DND-41 (cell line): ENCODE data around the gene ICAM2.

ENCODE experiments used
- ATAC-seq: fragments of 200-7000 bp; cut with Tn5 transposase; 3 replicates; pipeline ENCODE4 v1.9.1; 2021; ENCODE audit warnings: low read depth; ENCODE audit not compliant: insufficient read depth
- DNase-seq: peaks from one replicate; pipeline ENCODE4 v3.0.0-alpha.2; 2020
- H2AFZ ChIP-seq: 2 replicates; pipeline ENCODE4 v1.6.0; 2012; ENCODE audit warnings: low read depth, low read length
- H3K27ac ChIP-seq: 2 replicates; pipeline ENCODE4 v1.5.1; 2012; ENCODE audit warnings: low read length, inconsistent platforms
- H3K27me3 ChIP-seq: fragments of 200-600 bp; sonication (generic); 2 replicates; pipeline ENCODE4 v1.6.0; 2012; ENCODE audit warnings: low read length, mild to moderate bottlenecking, inconsistent platforms; ENCODE audit not compliant: insufficient read depth, poor library complexity
- H3K36me3 ChIP-seq: 2 replicates; pipeline ENCODE4 v1.5.1; 2012; ENCODE audit warnings: low read length, inconsistent platforms; ENCODE audit not compliant: insufficient read depth
- H3K4me1 ChIP-seq: 2 replicates; pipeline ENCODE4 v1.5.1; 2012; ENCODE audit warnings: mild to moderate bottlenecking, low read length; ENCODE audit not compliant: insufficient read depth
- H3K4me2 ChIP-seq: 2 replicates; pipeline ENCODE4 v1.6.0; 2012; ENCODE audit warnings: mild to moderate bottlenecking, moderate library complexity, low read length, inconsistent platforms; ENCODE audit not compliant: insufficient read depth
- H3K4me3 ChIP-seq, 2 experiments: fragments of 200-600 bp in 1 of 2; shearing (Covaris generic) in 1 of 2; 2 replicates each; pipeline ENCODE4 v1.5.1; 2012 to 2016; ENCODE audit warnings: inconsistent platforms in 2 of 2, low read length in 2 of 2, mild to moderate bottlenecking in 2 of 2, low read depth in 1 of 2, moderate library complexity in 1 of 2
- H3K79me2 ChIP-seq: 2 replicates; pipeline ENCODE4 v1.6.0; 2012; ENCODE audit warnings: low read length, inconsistent platforms; ENCODE audit not compliant: insufficient read depth
- H3K9ac ChIP-seq: 2 replicates; pipeline ENCODE4 v1.6.0; 2012; ENCODE audit warnings: low read depth, mild to moderate bottlenecking, inconsistent platforms, low read length, moderate library complexity
- H3K9me3 ChIP-seq: 2 replicates; pipeline ENCODE4 v1.5.1; 2012; ENCODE audit warnings: low read length, moderate library complexity, mild to moderate bottlenecking, inconsistent platforms; ENCODE audit not compliant: insufficient read depth, severe bottlenecking
- H4K20me1 ChIP-seq: 2 replicates; pipeline ENCODE4 v1.6.0; 2012; ENCODE audit warnings: low read length; ENCODE audit not compliant: insufficient read depth
- EZH2 ChIP-seq: IDR thresholded peaks from 3 replicates; pipeline ENCODE4 v1.6.1; 2012; ENCODE audit warnings: borderline replicate concordance, low read depth, mild to moderate bottlenecking, moderate library complexity, low read length, inconsistent platforms; ENCODE audit not compliant: severe bottlenecking
- TF ChIP-seq, protein P1 (sequence below): IDR thresholded peaks from 2 replicates; pipeline ENCODE4 v1.5.1; 2012; ENCODE audit warnings: borderline replicate concordance, low read length, moderate library complexity, mild to moderate bottlenecking; ENCODE audit not compliant: poor library complexity, severe bottlenecking; ENCODE audit errors: extremely low read depth

ICAM2 gene

DNA sequence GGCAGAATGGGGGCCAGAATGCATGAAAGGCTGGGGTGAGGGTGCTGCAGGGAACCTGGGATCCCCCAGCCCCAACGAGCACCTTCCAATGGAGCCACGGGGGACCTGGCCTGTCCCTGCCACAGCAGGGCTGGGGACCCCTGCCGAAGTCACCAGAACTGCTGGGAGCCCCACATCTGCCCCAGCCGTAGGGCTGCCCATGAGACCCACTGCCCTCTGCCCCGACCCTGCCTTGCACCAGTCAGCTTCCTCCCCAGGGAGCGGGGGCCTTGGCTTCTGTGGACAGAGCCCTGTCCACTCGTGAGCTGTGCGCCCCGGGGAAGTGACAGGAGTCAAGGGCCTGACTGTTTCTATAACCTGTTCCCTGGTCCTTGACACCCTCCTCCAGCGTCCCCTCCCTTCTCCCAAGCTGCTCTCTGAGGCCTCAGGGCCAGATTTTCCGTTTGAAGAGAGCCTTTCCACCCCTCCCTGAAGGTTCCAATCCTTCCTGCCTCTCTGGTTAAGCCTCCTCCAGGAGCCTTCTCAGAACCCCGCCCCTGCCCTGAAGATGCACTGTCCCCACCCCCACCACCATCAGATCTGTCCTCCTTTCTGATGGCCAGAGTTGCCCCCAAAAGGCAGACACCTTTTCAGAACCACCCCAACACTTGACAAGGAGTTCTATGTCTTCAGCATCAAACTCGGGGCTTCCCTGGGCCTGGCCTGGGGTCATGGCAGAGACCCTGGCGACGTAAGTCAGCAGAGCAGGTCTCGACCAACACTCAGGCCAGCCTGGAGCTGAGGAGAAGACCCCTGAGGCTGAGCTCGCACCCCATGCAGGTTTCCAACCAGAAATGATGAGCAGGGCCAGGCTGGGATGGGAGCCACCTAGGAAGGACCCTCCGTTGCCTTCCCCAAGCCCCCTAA is 33.0 kb downstream of the ICAM2 start:
- no peak for TF ChIP-seq EZH2
- TF ChIP-seq, protein P1, sequence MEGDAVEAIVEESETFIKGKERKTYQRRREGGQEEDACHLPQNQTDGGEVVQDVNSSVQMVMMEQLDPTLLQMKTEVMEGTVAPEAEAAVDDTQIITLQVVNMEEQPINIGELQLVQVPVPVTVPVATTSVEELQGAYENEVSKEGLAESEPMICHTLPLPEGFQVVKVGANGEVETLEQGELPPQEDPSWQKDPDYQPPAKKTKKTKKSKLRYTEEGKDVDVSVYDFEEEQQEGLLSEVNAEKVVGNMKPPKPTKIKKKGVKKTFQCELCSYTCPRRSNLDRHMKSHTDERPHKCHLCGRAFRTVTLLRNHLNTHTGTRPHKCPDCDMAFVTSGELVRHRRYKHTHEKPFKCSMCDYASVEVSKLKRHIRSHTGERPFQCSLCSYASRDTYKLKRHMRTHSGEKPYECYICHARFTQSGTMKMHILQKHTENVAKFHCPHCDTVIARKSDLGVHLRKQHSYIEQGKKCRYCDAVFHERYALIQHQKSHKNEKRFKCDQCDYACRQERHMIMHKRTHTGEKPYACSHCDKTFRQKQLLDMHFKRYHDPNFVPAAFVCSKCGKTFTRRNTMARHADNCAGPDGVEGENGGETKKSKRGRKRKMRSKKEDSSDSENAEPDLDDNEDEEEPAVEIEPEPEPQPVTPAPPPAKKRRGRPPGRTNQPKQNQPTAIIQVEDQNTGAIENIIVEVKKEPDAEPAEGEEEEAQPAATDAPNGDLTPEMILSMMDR: no peak
- Histone ChIP-seq H3K27me3 (peaks cover 2% of the 10 kb centered on the region), H3K36me3 (no peaks in the 10 kb centered on the region), H3K4me1 (no peaks in the 10 kb centered on the region), H3K27ac (no peak overlapping the region), H2AFZ (no peak overlapping the region), H3K79me2 (no peaks in the 10 kb centered on the region), H3K9me3 (no peaks in the 10 kb centered on the region), H4K20me1 (no peaks in the 10 kb centered on the region), H3K9ac (no peak overlapping the region), H3K4me2 (no peak overlapping the region), H3K4me3 (no peak overlapping the region)
- DNase-seq: no peak
- ATAC-seq: no peak

DNA sequence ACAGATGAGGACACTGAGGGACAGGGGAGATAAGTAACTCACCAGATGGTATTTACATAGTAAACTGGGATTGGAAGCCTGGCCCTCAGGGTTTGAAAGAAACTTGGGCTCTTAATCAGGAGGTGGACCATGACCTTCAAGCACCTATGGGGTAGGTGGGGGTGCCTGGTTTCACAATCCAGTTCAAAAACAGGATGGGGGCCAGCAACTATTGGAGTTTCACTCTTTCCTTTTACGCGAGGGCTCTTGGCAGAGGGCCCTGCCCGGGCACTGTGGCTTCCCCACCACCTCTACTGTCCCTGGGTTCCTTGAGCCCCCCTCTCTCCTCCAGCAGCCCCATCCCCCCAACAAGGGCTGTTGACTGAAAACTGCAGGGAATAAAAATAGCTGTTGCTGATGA is 33.6 kb downstream of the ICAM2 start:
- no peak overlapping the region for H3K4me2 ChIP-seq
- no peaks in the 10 kb centered on the region for H3K27me3 ChIP-seq
- no peaks in the 10 kb centered on the region for H3K79me2 ChIP-seq
- H3K36me3 ChIP-seq: no peaks in the 10 kb centered on the region
- no peak overlapping the region for H3K9ac ChIP-seq
- no peak overlapping the region for H3K27ac ChIP-seq
- H4K20me1 ChIP-seq: no peaks in the 10 kb centered on the region
- H3K4me1 ChIP-seq: no peaks in the 10 kb centered on the region
- no peak overlapping the region for H2AFZ ChIP-seq
- no peak overlapping the region for H3K4me3 ChIP-seq
- TF ChIP-seq, protein P1: no peak
- TF ChIP-seq EZH2: no peak
- H3K9me3 ChIP-seq: peaks cover 3% of the 10 kb centered on the region
- DNase-seq: no peak
- ATAC-seq: no peak

DNA sequence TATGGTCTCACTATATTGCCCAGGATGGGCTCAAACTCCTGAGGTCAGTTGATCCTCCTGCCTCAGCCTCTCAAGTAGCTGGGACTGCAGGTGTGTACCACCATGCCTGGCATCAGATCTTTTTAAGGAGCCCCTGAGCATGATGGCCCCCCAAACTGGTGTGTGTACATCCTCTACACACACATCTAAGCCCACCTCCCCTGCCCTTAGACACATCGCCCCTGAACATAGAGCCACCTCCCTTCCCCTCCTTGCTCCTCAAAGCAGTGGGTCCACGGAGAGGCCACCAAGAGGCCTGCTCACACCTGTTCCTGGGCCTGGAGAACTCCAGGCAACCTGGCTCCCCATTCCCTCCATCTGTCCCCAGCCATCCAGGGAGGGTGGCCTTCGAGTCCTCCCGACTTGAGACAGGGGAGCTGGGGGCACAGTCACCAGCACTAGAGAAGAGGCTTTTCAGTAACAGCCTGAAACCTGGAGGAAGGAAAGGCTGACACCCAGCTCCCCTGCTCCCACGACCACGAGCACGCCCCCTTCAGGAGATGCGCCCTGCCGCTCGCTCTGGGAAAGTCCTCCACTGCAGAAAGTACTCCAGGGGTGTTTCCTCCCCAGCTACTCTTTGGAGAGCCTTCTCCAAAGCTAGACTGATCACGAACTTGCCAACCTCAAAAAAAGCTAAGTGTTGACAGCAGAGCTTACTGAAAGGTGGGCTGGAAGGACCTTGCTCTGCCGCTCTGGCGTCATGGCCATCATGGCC is 34.9 kb downstream of the ICAM2 start:
- DNase-seq: peak; percentile 17
- Histone ChIP-seq H3K27ac (no peak overlapping the region), H3K27me3 (no peaks in the 10 kb centered on the region), H3K9ac (no peak overlapping the region), H3K36me3 (no peaks in the 10 kb centered on the region), H3K4me3 (no peak overlapping the region), H4K20me1 (no peaks in the 10 kb centered on the region), H2AFZ (no peak overlapping the region), H3K4me1 (no peaks in the 10 kb centered on the region), H3K79me2 (no peaks in the 10 kb centered on the region), H3K4me2 (no peak overlapping the region), H3K9me3 (peaks cover 5% of the 10 kb centered on the region)
- no peak for ATAC-seq
- TF ChIP-seq, protein P1: peak; percentile 17
- no peak for TF ChIP-seq EZH2
